Adrenal gland (tissue), 12 donors: ENCODE results near the gene RFT1. TPM values are rescaled to one million over a fixed set of nuclear protein-coding genes. Genes with fewer than 3 reads are reported as not detected.

ENCODE experiments used
- DNase-seq, 7 donors: peaks; one replicate each; pipeline ENCODE4 v3.0.0-alpha.2; 2019 to 2020
- H3K27ac ChIP-seq, 5 donors: fragments of 200-600 bp; sonication (generic) in 4 of 5; 1 replicate in 3 of 5; 2 replicates in 2 of 5; pipeline versions ENCODE4 v1.5.1 to v1.8.0; 2016 to 2020; ENCODE audit warnings: mild to moderate bottlenecking in 1 of 5
- H3K27me3 ChIP-seq: fragments of 200-600 bp; 2 replicates; pipeline ENCODE4 v1.8.0; 2021
- H3K36me3 ChIP-seq, 2 donors: fragments of 200-600 bp; replicated peaks in 1 of 2; 1 replicate in 1 of 2; 2 replicates in 1 of 2; pipeline versions ENCODE4 v1.5.1 to v1.8.0; 2018 to 2022
- H3K4me1 ChIP-seq, 2 donors: fragments of 200-600 bp; replicated peaks in 1 of 2; 1 replicate in 1 of 2; 2 replicates in 1 of 2; pipeline versions ENCODE4 v1.5.1 to v1.8.0; 2018 to 2021
- H3K4me3 ChIP-seq, 4 donors: fragments of 200-600 bp; sonication (generic) in 3 of 4; one replicate each; pipeline ENCODE4 v1.5.1; 2016 to 2018
- H3K9me3 ChIP-seq, 3 donors: fragments of 200-600 bp; sonication (generic) in 1 of 3; replicated peaks in 1 of 3; 1 replicate in 2 of 3; 2 replicates in 1 of 3; pipeline versions ENCODE4 v1.5.1 to v1.8.0; 2016 to 2021
- POLR2A ChIP-seq, 2 donors: fragments of 450-650 bp; IDR thresholded peaks; one replicate each; pipeline ENCODE4 v1.6.1; 2017; ENCODE audit warnings: antibody characterized with exemption in 2 of 2, mild to moderate bottlenecking in 2 of 2, moderate library complexity in 1 of 2
- WGBS, 4 donors: extraction: QIAGEN DNeasy Blood & Tissue Kit in 2 of 4; methylation state at CpG; one replicate each; pipeline versions ENCODE4 v1.1.5 to v1.1.7; 2013 to 2017; 5-methylcytosine and 5-hydroxymethylcytosine counted together
- intact Hi-C, 2 donors: fragments of 100-400 bp; cut with DNase I; formaldehyde crosslinking; loops; one replicate each; pipeline versions ENCODE4 v1.14.1 to v1.15.0; 2022 to 2023
- polyA plus RNA-seq, 3 donors: library from polyadenylated mRNA; stranded (reverse); fragments of 200-250 nt in 2 of 3; fragments of 350-450 nt in 1 of 3; fragmentation: Illumina TruSeq in 1 of 3; extraction: RNeasy Lipid Tissue Mini Kit (QIAGEN cat#74804) in 1 of 3; gene quantifications; one replicate each; pipeline ENCODE4 v1.2.3, GENCODE V29; 2013 to 2014
- total RNA-seq, 9 donors: library from RNA; depleted of rRNA in 4 of 9; stranded (reverse); fragments of >200 nt in 4 of 9; fragments of 120-200 nt in 1 of 9; fragmentation: NEBNext Ultra II Directional in 1 of 9; extraction: Animal tissue kit (Norgen Biotek cat#: 25700) in 1 of 9; gene quantifications; one replicate each; pipeline versions ENCODE4 v1.1.0 to v1.2.4, GENCODE V29; 2013 to 2023
- TF ChIP-seq, protein P1 (sequence below), 6 experiments: fragments of 450-650 bp in 4 of 6; fragments of 200-600 bp in 2 of 6; sonication (generic) in 1 of 6; IDR thresholded peaks; 1 replicate in 5 of 6; 2 replicates in 1 of 6; pipeline versions ENCODE4 v1.5.1 to v1.8.0; 2016 to 2021; ENCODE audit warnings: antibody characterized with exemption in 6 of 6, mild to moderate bottlenecking in 2 of 6, moderate library complexity in 1 of 6
- donor health status: healthy with polysubstance abuse.
- donor health status: Bipolar disorder and iron deficiency.
- donor health status: DM: yes; HTN: yes; CAD: no.
- donor health status: DM: no; HTN: no; CAD: no.
- donor health status: DM: no; HTN: no; CAD: no.
- donor health status: DM: yes; HTN: yes; CAD: no.

RFT1 gene
- total and polyA plus RNA-seq, 12 donors = 6.7 to 34.5 (median 20.4) TPM

DNA sequence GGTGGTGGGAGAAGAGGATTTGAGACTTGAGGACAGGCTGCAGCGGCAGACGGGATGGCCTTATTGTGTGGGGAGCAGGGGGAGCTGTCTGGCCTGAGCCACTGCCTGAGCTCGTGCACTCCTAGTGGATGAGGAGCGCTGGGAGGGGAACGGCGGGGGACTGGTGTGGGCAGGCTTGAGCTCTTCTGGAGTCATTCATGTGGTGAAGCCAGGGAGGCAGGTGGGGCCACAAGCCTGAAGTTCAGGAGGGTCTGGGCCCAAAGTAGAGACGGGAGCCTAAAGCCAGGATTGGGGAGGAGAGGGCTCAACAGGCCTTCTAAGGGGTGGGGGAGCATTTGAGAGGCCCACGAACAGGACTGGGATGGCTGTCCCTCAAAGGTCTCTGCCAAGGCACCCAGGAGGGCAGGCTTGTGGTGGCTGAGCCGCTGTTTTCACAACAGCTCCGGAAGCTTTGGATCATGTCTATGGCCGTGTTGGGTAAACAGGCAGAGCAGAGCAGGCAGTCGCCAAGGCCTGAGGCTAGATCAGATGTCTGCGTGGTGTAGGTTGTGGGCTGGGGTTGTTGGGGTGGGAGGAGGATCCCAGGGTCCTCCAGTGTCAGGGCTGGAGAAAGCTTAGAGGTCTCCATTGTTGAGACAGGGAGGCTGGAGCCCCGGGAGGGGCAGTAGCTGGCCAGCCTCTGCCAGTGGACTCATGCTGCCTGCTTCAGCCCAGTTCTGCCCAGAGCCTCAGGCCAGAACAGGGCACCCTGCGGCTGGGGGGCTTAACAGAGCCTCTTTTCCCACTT lies 39.0 kb upstream of the RFT1 start:
- H3K9me3 ChIP-seq = no peaks in the 10 kb centered on the region
- H3K36me3 ChIP-seq = no peaks in the 10 kb centered on the region
- H3K4me3 ChIP-seq = peak overlapping the region in 1 of 4 donors; percentile 1
- WGBS, 4 donors = 42 to 56% (median 53%) methylated on average over 7 to 15 of the region's 15 CpGs
- no peak for TF ChIP-seq POLR2A (IDR thresholded peaks at IDR 0.05)
- TF ChIP-seq, protein P1, sequence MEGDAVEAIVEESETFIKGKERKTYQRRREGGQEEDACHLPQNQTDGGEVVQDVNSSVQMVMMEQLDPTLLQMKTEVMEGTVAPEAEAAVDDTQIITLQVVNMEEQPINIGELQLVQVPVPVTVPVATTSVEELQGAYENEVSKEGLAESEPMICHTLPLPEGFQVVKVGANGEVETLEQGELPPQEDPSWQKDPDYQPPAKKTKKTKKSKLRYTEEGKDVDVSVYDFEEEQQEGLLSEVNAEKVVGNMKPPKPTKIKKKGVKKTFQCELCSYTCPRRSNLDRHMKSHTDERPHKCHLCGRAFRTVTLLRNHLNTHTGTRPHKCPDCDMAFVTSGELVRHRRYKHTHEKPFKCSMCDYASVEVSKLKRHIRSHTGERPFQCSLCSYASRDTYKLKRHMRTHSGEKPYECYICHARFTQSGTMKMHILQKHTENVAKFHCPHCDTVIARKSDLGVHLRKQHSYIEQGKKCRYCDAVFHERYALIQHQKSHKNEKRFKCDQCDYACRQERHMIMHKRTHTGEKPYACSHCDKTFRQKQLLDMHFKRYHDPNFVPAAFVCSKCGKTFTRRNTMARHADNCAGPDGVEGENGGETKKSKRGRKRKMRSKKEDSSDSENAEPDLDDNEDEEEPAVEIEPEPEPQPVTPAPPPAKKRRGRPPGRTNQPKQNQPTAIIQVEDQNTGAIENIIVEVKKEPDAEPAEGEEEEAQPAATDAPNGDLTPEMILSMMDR (IDR thresholded peaks at IDR 0.05) = peak in 1 of 6 experiments; percentile 6
- no peaks in the 10 kb centered on the region for H3K27me3 ChIP-seq
- H3K27ac ChIP-seq = peak overlapping the region in 4 of 5 donors; percentile 49 to 90 (median 67)
- peak in 5 of 7 donors; percentile 56 to 65 (median 62) for DNase-seq
- intact Hi-C loops = loop anchor here in 1 of 2 donors (5.0 kb wide), 1 partner anchor 37 kb away; the partner anchor contains the start of gene RFT1
- peaks cover 49 to 73% of the 10 kb centered on the region in 2 donors for H3K4me1 ChIP-seq

DNA sequence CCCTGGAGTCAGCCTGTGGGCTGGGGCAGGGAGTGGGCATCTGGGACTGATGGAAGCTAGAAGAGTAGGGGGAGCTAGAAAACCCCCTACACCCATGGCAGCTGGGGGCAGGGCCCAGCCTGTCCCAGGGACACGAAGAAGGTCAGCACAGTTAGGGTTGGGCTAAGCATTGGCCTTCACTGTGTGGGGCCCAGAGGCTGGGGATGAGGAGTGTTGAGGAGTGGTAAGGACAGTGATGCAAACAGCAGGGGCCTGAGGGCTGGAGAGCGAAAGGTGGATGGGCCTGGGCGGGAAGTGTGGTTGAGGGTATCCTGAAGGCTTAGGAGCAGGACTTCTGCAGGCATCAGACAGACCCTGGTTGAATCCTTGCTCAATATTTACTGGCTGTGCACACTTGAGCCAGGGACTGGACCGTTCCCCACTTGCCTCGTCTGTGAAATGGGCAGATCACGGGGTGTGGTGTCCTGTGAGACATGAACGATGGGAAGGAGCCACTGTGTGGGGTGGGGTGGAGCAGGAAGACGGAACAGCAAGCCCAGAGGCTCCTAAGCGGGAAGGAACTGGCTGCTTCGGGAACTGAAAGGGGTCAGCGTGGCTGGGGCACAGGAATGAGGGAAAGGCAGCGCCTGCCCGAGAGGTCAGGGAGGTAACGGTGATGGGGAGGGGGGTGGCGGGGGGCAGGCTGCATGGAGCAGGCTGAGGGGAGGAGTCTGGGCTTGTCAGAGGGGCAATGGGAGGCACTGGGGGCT lies 38.1 kb upstream of the RFT1 start:
- Histone ChIP-seq H3K27ac (peak overlapping the region in 4 of 5 donors; percentile 16 to 90 (median 63)), H3K9me3 (no peaks in the 10 kb centered on the region), H3K27me3 (no peaks in the 10 kb centered on the region), H3K4me3 (peak overlapping the region in 1 of 4 donors; percentile 1), H3K4me1 (peaks cover 51 to 82% of the 10 kb centered on the region in 2 donors), H3K36me3 (no peaks in the 10 kb centered on the region)
- 52 to 57% (median 54%) methylated on average over 13 to 15 of the region's 15 CpGs for WGBS, 4 donors
- no peak for TF ChIP-seq POLR2A (IDR thresholded peaks at IDR 0.05)
- TF ChIP-seq, protein P1 (IDR thresholded peaks at IDR 0.05) = no peak
- intact Hi-C loops = loop anchor here in 1 of 2 donors (5.0 kb wide), 1 partner anchor 36 kb away; the partner anchor contains the start of gene RFT1
- peak in 1 of 7 donors; percentile 32 for DNase-seq

DNA sequence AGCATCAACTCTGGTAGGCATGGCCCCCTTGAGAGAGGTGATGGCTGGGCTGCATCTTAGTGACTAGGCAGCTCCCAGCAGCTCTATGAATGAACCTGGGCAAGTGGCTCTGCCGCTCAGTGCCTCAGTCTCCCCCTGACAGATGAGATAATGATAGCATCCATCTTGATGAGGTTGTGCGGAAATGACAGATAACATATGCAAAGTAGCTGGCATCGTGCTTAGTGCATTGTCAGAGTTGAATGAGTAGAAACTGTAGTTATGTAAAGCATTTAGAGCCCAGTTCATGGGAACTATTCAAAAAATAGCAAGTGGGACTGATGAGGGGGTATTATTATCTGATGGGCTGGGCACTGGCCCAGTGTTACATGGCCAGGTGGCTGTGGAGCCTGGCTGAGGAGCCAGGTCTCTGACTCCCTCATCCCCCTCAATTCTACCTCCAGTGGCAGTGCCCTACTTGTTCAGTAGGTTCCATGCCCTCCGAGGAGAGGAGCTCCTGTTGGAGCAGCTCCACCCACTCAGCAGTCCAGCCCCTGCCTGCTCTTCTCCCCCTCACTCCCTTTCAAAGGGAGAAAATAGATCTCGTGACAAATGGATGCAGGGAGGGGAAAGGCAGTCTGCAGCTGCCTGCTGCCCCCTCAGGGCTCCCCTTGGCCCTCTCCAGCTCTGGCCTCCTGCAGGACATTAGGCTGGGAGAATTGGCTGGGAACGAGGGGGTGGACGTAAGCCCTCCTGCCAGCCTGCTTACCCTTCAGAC lies 37.4 kb upstream of the RFT1 start:
- WGBS, 4 donors = 33 to 47% (median 44%) methylated on average over 7 of the region's 7 CpGs
- H3K9me3 ChIP-seq = no peaks in the 10 kb centered on the region
- intact Hi-C loops = loop anchor here in 1 of 2 donors (5.0 kb wide), 1 partner anchor 35 kb away; the partner anchor contains the start of gene RFT1
- H3K27ac ChIP-seq = peak overlapping the region in 4 of 5 donors; percentile 24 to 90 (median 63)
- H3K4me1 ChIP-seq = peaks cover 50 to 82% of the 10 kb centered on the region in 2 donors
- H3K4me3 ChIP-seq = peak overlapping the region in 1 of 4 donors; percentile 29
- no peak for TF ChIP-seq POLR2A (IDR thresholded peaks at IDR 0.05)
- TF ChIP-seq, protein P1 (IDR thresholded peaks at IDR 0.05) = no peak
- DNase-seq = no peak
- H3K36me3 ChIP-seq = no peaks in the 10 kb centered on the region
- H3K27me3 ChIP-seq = no peaks in the 10 kb centered on the region
